Esophagus squamous epithelium (tissue), 4 donors: Measurements from ENCODE around the gene CLSTN2.

Experiments
- POLR2A ChIP-seq, 4 donors: fragments of 450-650 bp; IDR thresholded peaks; one replicate each; pipeline ENCODE4 v1.6.1; 2017; ENCODE audit warnings: antibody characterized with exemption in 4 of 4, mild to moderate bottlenecking in 4 of 4, moderate library complexity in 3 of 4
- TF ChIP-seq, protein P1 (sequence below), 6 experiments: fragments of 450-650 bp in 4 of 6; fragments of 200-600 bp in 2 of 6; sonication (generic) in 2 of 6; IDR thresholded peaks; one replicate each; pipeline ENCODE4 v1.5.1; 2016 to 2019; ENCODE audit warnings: antibody characterized with exemption in 6 of 6, mild to moderate bottlenecking in 4 of 6, moderate library complexity in 4 of 6

DNA sequence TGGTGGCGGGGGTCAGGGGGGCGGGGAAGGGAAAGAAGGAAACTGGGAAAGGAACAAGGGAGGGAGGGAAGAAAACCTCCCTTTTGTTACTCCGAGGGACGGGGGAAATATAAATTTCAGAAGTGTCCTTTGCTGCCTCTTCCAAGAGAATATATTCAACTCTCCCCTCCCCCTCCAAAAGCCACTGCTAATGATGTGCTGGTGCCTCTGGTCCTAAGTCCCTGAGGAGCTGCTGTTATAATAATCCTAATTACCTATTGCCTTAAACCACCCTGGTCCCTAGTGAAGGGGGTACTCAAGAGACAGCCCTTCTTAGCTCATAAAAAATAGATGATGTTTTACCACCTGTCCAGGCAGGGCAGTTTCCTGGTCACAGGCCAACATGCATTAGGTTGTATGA, 624.6 kb downstream of the CLSTN2 start:
- no peak for TF ChIP-seq POLR2A (IDR thresholded peaks at IDR 0.05)
- TF ChIP-seq, protein P1, sequence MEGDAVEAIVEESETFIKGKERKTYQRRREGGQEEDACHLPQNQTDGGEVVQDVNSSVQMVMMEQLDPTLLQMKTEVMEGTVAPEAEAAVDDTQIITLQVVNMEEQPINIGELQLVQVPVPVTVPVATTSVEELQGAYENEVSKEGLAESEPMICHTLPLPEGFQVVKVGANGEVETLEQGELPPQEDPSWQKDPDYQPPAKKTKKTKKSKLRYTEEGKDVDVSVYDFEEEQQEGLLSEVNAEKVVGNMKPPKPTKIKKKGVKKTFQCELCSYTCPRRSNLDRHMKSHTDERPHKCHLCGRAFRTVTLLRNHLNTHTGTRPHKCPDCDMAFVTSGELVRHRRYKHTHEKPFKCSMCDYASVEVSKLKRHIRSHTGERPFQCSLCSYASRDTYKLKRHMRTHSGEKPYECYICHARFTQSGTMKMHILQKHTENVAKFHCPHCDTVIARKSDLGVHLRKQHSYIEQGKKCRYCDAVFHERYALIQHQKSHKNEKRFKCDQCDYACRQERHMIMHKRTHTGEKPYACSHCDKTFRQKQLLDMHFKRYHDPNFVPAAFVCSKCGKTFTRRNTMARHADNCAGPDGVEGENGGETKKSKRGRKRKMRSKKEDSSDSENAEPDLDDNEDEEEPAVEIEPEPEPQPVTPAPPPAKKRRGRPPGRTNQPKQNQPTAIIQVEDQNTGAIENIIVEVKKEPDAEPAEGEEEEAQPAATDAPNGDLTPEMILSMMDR (IDR thresholded peaks at IDR 0.05): no peak
